CD14-positive monocyte (primary cell): ENCODE measurements around the gene MACF1. TPM values are rescaled to one million over a fixed set of nuclear protein-coding genes. Genes with fewer than 3 reads are reported as not detected.
A peak's percentile ranks its signal among the peaks of the same experiment; 100 is the strongest.

Source experiments
- DNase-seq, 3 donors: peaks; one replicate each; pipeline ENCODE4 v3.0.0-alpha.2; 2011 to 2022
- H2AFZ ChIP-seq: 2 replicates; pipeline ENCODE4 v1.6.0; 2012; ENCODE audit warnings: mild to moderate bottlenecking, low read depth, low read length, inconsistent platforms; ENCODE audit not compliant: insufficient read depth, poor library complexity, severe bottlenecking
- H3K27ac ChIP-seq, 2 donors: 1 replicate in 1 of 2; 2 replicates in 1 of 2; pipeline ENCODE4 v1.5.1; 2012 to 2013; ENCODE audit warnings: low read length in 2 of 2, control low read depth in 1 of 2, inconsistent platforms in 1 of 2, low read depth in 1 of 2, mild to moderate bottlenecking in 1 of 2
- H3K27me3 ChIP-seq, 2 donors: one replicate each; pipeline versions ENCODE4 v1.6.0 to v1.6.1; 2011 to 2013; ENCODE audit warnings: low read length in 2 of 2; ENCODE audit not compliant: control insufficient read depth in 2 of 2, insufficient read depth in 2 of 2
- H3K36me3 ChIP-seq, 2 donors: replicated peaks in 1 of 2; 1 replicate in 1 of 2; 2 replicates in 1 of 2; pipeline versions ENCODE4 v1.5.1 to v1.6.1; 2012 to 2013; ENCODE audit warnings: low read length in 2 of 2, control low read depth in 1 of 2, inconsistent platforms in 1 of 2, mild to moderate bottlenecking in 1 of 2; ENCODE audit not compliant: insufficient read depth in 2 of 2, control insufficient read depth in 1 of 2
- H3K4me1 ChIP-seq, 2 donors: 1 replicate in 1 of 2; 2 replicates in 1 of 2; pipeline versions ENCODE4 v1.5.1 to v1.6.1; 2012 to 2013; ENCODE audit warnings: low read length in 2 of 2, control low read depth in 1 of 2, inconsistent platforms in 1 of 2, mild to moderate bottlenecking in 1 of 2, moderate library complexity in 1 of 2; ENCODE audit not compliant: insufficient read depth in 2 of 2, control insufficient read depth in 1 of 2
- H3K4me2 ChIP-seq: replicated peaks from 2 replicates; pipeline ENCODE3; 2012; ENCODE audit warnings: low read length, moderate library complexity, mild to moderate bottlenecking; ENCODE audit not compliant: poor library complexity, severe bottlenecking; ENCODE audit errors: extremely low read depth
- H3K4me3 ChIP-seq, 3 experiments: fragments of 200-600 bp in 1 of 3; sonication (generic) in 1 of 3; replicated peaks in 1 of 3; 1 replicate in 2 of 3; 2 replicates in 1 of 3; pipeline ENCODE4 v1.5.1; 2011 to 2013; ENCODE audit warnings: low read length in 3 of 3, mild to moderate bottlenecking in 3 of 3, control low read depth in 2 of 3, low read depth in 2 of 3, inconsistent platforms in 1 of 3, moderate library complexity in 1 of 3
- H3K79me2 ChIP-seq: 2 replicates; pipeline ENCODE4 v1.6.0; 2012; ENCODE audit warnings: mild to moderate bottlenecking, control low read depth, inconsistent platforms, low read length, moderate library complexity; ENCODE audit not compliant: insufficient read depth
- H3K9ac ChIP-seq: 2 replicates; pipeline ENCODE4 v1.6.0; 2017; ENCODE audit warnings: low read length, mild to moderate bottlenecking; ENCODE audit not compliant: insufficient read depth, poor library complexity, severe bottlenecking
- H3K9me3 ChIP-seq, 2 donors: replicated peaks in 1 of 2; 1 replicate in 1 of 2; 2 replicates in 1 of 2; pipeline versions ENCODE4 v1.5.1 to v1.6.1; 2012 to 2013; ENCODE audit warnings: low read length in 2 of 2, control low read depth in 1 of 2; ENCODE audit not compliant: control insufficient read depth in 1 of 2, insufficient read depth in 1 of 2
- H4K20me1 ChIP-seq: 2 replicates; pipeline ENCODE4 v1.6.0; 2012; ENCODE audit warnings: mild to moderate bottlenecking, low read length, control low read depth, moderate library complexity; ENCODE audit not compliant: insufficient read depth
- H3K27ac Mint-ChIP-seq, 7 donors: one replicate each; pipeline ENCODE4 v1.8.0; 2020; ENCODE audit warnings: mild to moderate bottlenecking in 7 of 7, mixed read lengths in 7 of 7, moderate library complexity in 6 of 7, inconsistent platforms in 2 of 7
- H3K27me3 Mint-ChIP-seq, 3 donors: one replicate each; pipeline ENCODE4 v1.8.0; 2021 to 2022; ENCODE audit warnings: low read depth in 3 of 3, mild to moderate bottlenecking in 3 of 3, mixed read lengths in 3 of 3, moderate library complexity in 3 of 3, inconsistent platforms in 1 of 3
- H3K36me3 Mint-ChIP-seq, 2 donors: one replicate each; pipeline ENCODE4 v1.8.0; 2020; ENCODE audit warnings: mixed read lengths in 2 of 2, inconsistent platforms in 1 of 2, mild to moderate bottlenecking in 1 of 2
- H3K4me1 Mint-ChIP-seq: one replicate; pipeline ENCODE4 v1.8.0; 2020; ENCODE audit warnings: mild to moderate bottlenecking, mixed read lengths
- H3K4me3 Mint-ChIP-seq, 2 donors: one replicate each; pipeline ENCODE4 v1.8.0; 2020; ENCODE audit warnings: mild to moderate bottlenecking in 2 of 2, mixed read lengths in 2 of 2, moderate library complexity in 1 of 2
- H3K9me3 Mint-ChIP-seq, 7 donors: one replicate each; pipeline ENCODE4 v1.8.0; 2020 to 2022; ENCODE audit warnings: mixed read lengths in 7 of 7, mild to moderate bottlenecking in 6 of 7, moderate library complexity in 6 of 7, inconsistent platforms in 2 of 7
- CTCF ChIP-seq: fragments of 200-600 bp; IDR thresholded peaks from one replicate; pipeline ENCODE4 v1.8.0; 2022; ENCODE audit warnings: antibody characterized with exemption, mild to moderate bottlenecking
- WGBS: methylation state at CpG from one replicate; pipeline ENCODE4 v1.1.5; 2013; ENCODE audit warnings: missing lambda C conversion rate; ENCODE audit not compliant: insufficient coverage; 5-methylcytosine and 5-hydroxymethylcytosine counted together
- intact Hi-C, 2 donors: fragments of 100-400 bp; cut with micrococcal nuclease; formaldehyde crosslinking; loops; one replicate each; pipeline versions ENCODE4 v1.15.0 to v1.15.1; 2023
- polyA plus RNA-seq, 3 donors: library from polyadenylated mRNA; depleted of rRNA in 1 of 3; unstranded in 2 of 3; stranded (reverse) in 1 of 3; fragments of 300-500 nt in 2 of 3; fragments of >200 nt in 1 of 3; fragmentation: Illumina TruSeq in 2 of 3; gene quantifications; 1 replicate in 2 of 3; 2 replicates in 1 of 3; pipeline ENCODE4 v1.2.3, GENCODE V29; 2012 to 2021

The MACF1 gene
- polyA plus RNA-seq, 3 donors: 3.4 to 36.8 (median 4.5) TPM

- Mint-ChIP-seq H3K4me3 (no peak overlapping the region), H3K9me3 (no peaks in the 10 kb centered on the region), H3K36me3 (peaks cover 9 to 13% of the 10 kb centered on the region in 2 donors), H3K27ac (peak overlapping the region in 1 of 7 donors; percentile 54), H3K4me1 (peaks cover 57% of the 10 kb centered on the region), H3K27me3 (no peaks in the 10 kb centered on the region)
- Histone ChIP-seq H4K20me1 (peaks cover 44% of the 10 kb centered on the region), H3K9ac (no peak overlapping the region), H3K36me3 (peaks cover 0 to 3% of the 10 kb centered on the region in 2 donors), H3K4me2 (no peak overlapping the region), H3K4me1 (peaks cover 43 to 62% of the 10 kb centered on the region in 2 donors), H3K27ac (peak overlapping the region in 1 of 2 donors; percentile 75), H3K9me3 (no peaks in the 10 kb centered on the region), H3K79me2 (peaks cover 78% of the 10 kb centered on the region), H2AFZ (no peak overlapping the region), H3K4me3 (no peak overlapping the region), H3K27me3 (no peaks in the 10 kb centered on the region)
- no peak for DNase-seq
- intact Hi-C loops: no loop called here
- TF ChIP-seq CTCF: no peak
- no CpG with 5 or more reads among the region's 5 CpGs for WGBS
These were observed 193.0 kb downstream of the MACF1 start for GRCh38 chr1:39397487-39397886.

GRCh38 chr1:39398278-39399021 lies 194.0 kb downstream of the MACF1 start:
- no peaks in the 10 kb centered on the region for H3K9me3 ChIP-seq
- no peaks in the 10 kb centered on the region for H3K36me3 ChIP-seq
- peak overlapping the region in 1 of 3 experiments; percentile 52 for H3K4me3 ChIP-seq
- Mint-ChIP-seq H3K27me3 (no peaks in the 10 kb centered on the region), H3K4me3 (peak overlapping the region; percentile 16 to 57), H3K27ac (peak overlapping the region; percentile 63 to 92 (median 88)), H3K9me3 (no peaks in the 10 kb centered on the region), H3K4me1 (peaks cover 64% of the 10 kb centered on the region), H3K36me3 (peaks cover 5 to 10% of the 10 kb centered on the region in 2 donors)
- H3K4me1 ChIP-seq: peaks cover 52 to 71% of the 10 kb centered on the region in 2 donors
- no peak overlapping the region for H2AFZ ChIP-seq
- intact Hi-C loops: no loop called here
- H4K20me1 ChIP-seq: peaks cover 42% of the 10 kb centered on the region
- peaks cover 70% of the 10 kb centered on the region for H3K79me2 ChIP-seq
- no peaks in the 10 kb centered on the region for H3K27me3 ChIP-seq
- peak; percentile 6 for TF ChIP-seq CTCF
- H3K4me2 ChIP-seq: peak overlapping the region; percentile 54
- DNase-seq: peak; percentile 71 to 90 (median 87)
- 100% methylated on average over 1 of the region's 6 CpGs for WGBS
- no peak overlapping the region for H3K9ac ChIP-seq
- H3K27ac ChIP-seq: peak overlapping the region; percentile 47 to 75
